ENCODE results near the gene ZNF438. TPM values are rescaled to one million over a fixed set of nuclear protein-coding genes. Genes with fewer than 3 reads are reported as not detected.
"Not testable (repeated sequence)": the region's sequence is repeated elsewhere in the genome, so short reads cannot be mapped to it uniquely, and the experiment has no call there.

Gene ZNF438
- total RNA-seq, 1 donor from 2014 or later = 6.8 TPM

- Histone ChIP-seq H3K9me3 (ENCODE audit: control insufficient read depth in 3 of 3, low read length in 3 of 3) (no peaks in the 10 kb centered on the region), H3K4me3 (ENCODE audit: low read length in 3 of 3) (no peak overlapping the region), H3K27ac (ENCODE audit: low read depth, low read length) (no peak overlapping the region), H3K9ac (ENCODE audit: low read depth in 1 of 3, low read length in 3 of 3) (no peak overlapping the region), H3K4me1 (ENCODE audit: control insufficient read depth in 3 of 3, insufficient read depth in 3 of 3, low read length in 3 of 3) (no peaks in the 10 kb centered on the region), H3K36me3 (ENCODE audit: control insufficient read depth in 3 of 3, insufficient read depth in 3 of 3, low read length in 3 of 3) (peaks cover 2 to 17% (median 6%) of the 10 kb centered on the region in 3 donors), H3K27me3 (ENCODE audit: control insufficient read depth in 3 of 3, insufficient read depth in 3 of 3, low read length in 3 of 3) (no peaks in the 10 kb centered on the region)
These were observed 101.7 kb downstream of the ZNF438 start for GRCh38 chr10:30929901-30930520.

GRCh38 chr10:30929311-30929729, 102.3 kb downstream of the ZNF438 start:
- H3K27me3 ChIP-seq (ENCODE audit: control insufficient read depth in 3 of 3, insufficient read depth in 3 of 3, low read length in 3 of 3); H3K27ac ChIP-seq (ENCODE audit: low read depth, low read length); H3K9me3 ChIP-seq (ENCODE audit: control insufficient read depth in 3 of 3, low read length in 3 of 3): not testable (repeated sequence)

GRCh38 chr10:30928742-30929141, 102.9 kb downstream of the ZNF438 start:
- H3K9me3 ChIP-seq (ENCODE audit: control insufficient read depth in 3 of 3, low read length in 3 of 3) = peaks cover 0 to 3% (median 0%) of the 10 kb centered on the region in 3 donors
- H3K9ac ChIP-seq (ENCODE audit: low read depth in 1 of 3, low read length in 3 of 3) = no peak overlapping the region
- H3K27me3 ChIP-seq (ENCODE audit: control insufficient read depth in 3 of 3, insufficient read depth in 3 of 3, low read length in 3 of 3) = no peaks in the 10 kb centered on the region
- H3K27ac ChIP-seq (ENCODE audit: low read depth, low read length) = no peak overlapping the region
- H3K4me1 ChIP-seq (ENCODE audit: control insufficient read depth in 3 of 3, insufficient read depth in 3 of 3, low read length in 3 of 3) = no peaks in the 10 kb centered on the region
- H3K4me3 ChIP-seq (ENCODE audit: low read length in 3 of 3) = no peak overlapping the region
- peaks cover 2 to 21% (median 10%) of the 10 kb centered on the region in 3 donors for H3K36me3 ChIP-seq (ENCODE audit: control insufficient read depth in 3 of 3, insufficient read depth in 3 of 3, low read length in 3 of 3)

More at GRCh38 chr10:30929311-30929729, 102.3 kb downstream of the ZNF438 start:
- H3K4me3 ChIP-seq (ENCODE audit: low read length in 3 of 3); H3K4me1 ChIP-seq (ENCODE audit: control insufficient read depth in 3 of 3, insufficient read depth in 3 of 3, low read length in 3 of 3); H3K9ac ChIP-seq (ENCODE audit: low read depth in 1 of 3, low read length in 3 of 3): not testable (repeated sequence)
- peaks cover 2 to 17% (median 6%) of the 10 kb centered on the region in 3 donors for H3K36me3 ChIP-seq (ENCODE audit: control insufficient read depth in 3 of 3, insufficient read depth in 3 of 3, low read length in 3 of 3)

GRCh38 chr10:30918651-30919050, 113.0 kb downstream of the ZNF438 start:
- no peak overlapping the region for H3K4me3 ChIP-seq (ENCODE audit: low read length in 3 of 3)
- no peak overlapping the region for H3K27ac ChIP-seq (ENCODE audit: low read depth, low read length)
- H3K4me1 ChIP-seq (ENCODE audit: control insufficient read depth in 3 of 3, insufficient read depth in 3 of 3, low read length in 3 of 3) = no peaks in the 10 kb centered on the region
- no peak overlapping the region for H3K9ac ChIP-seq (ENCODE audit: low read depth in 1 of 3, low read length in 3 of 3)
- peaks cover 0 to 3% (median 0%) of the 10 kb centered on the region in 3 donors for H3K36me3 ChIP-seq (ENCODE audit: control insufficient read depth in 3 of 3, insufficient read depth in 3 of 3, low read length in 3 of 3)
- H3K27me3 ChIP-seq (ENCODE audit: control insufficient read depth in 3 of 3, insufficient read depth in 3 of 3, low read length in 3 of 3) = no peaks in the 10 kb centered on the region
- H3K9me3 ChIP-seq (ENCODE audit: control insufficient read depth in 3 of 3, low read length in 3 of 3) = no peaks in the 10 kb centered on the region

- Histone ChIP-seq H3K36me3 (ENCODE audit: control insufficient read depth in 3 of 3, insufficient read depth in 3 of 3, low read length in 3 of 3) (peaks cover 0 to 3% (median 0%) of the 10 kb centered on the region in 3 donors), H3K27ac (ENCODE audit: low read depth, low read length) (no peak overlapping the region), H3K4me3 (ENCODE audit: low read length in 3 of 3) (no peak overlapping the region), H3K9me3 (ENCODE audit: control insufficient read depth in 3 of 3, low read length in 3 of 3) (no peaks in the 10 kb centered on the region), H3K9ac (ENCODE audit: low read depth in 1 of 3, low read length in 3 of 3) (no peak overlapping the region), H3K27me3 (ENCODE audit: control insufficient read depth in 3 of 3, insufficient read depth in 3 of 3, low read length in 3 of 3) (no peaks in the 10 kb centered on the region), H3K4me1 (ENCODE audit: control insufficient read depth in 3 of 3, insufficient read depth in 3 of 3, low read length in 3 of 3) (no peaks in the 10 kb centered on the region)
These were observed 113.9 kb downstream of the ZNF438 start for GRCh38 chr10:30917789-30918188.

GRCh38 chr10:30917067-30917466, 114.6 kb downstream of the ZNF438 start:
- Histone ChIP-seq H3K9ac (ENCODE audit: low read depth in 1 of 3, low read length in 3 of 3) (no peak overlapping the region), H3K4me1 (ENCODE audit: control insufficient read depth in 3 of 3, insufficient read depth in 3 of 3, low read length in 3 of 3) (peaks cover 0 to 6% (median 0%) of the 10 kb centered on the region in 3 donors), H3K4me3 (ENCODE audit: low read length in 3 of 3) (no peak overlapping the region), H3K36me3 (ENCODE audit: control insufficient read depth in 3 of 3, insufficient read depth in 3 of 3, low read length in 3 of 3) (peaks cover 0 to 3% (median 0%) of the 10 kb centered on the region in 3 donors), H3K27me3 (ENCODE audit: control insufficient read depth in 3 of 3, insufficient read depth in 3 of 3, low read length in 3 of 3) (no peaks in the 10 kb centered on the region), H3K27ac (ENCODE audit: low read depth, low read length) (no peak overlapping the region), H3K9me3 (ENCODE audit: control insufficient read depth in 3 of 3, low read length in 3 of 3) (no peaks in the 10 kb centered on the region)

DNA sequence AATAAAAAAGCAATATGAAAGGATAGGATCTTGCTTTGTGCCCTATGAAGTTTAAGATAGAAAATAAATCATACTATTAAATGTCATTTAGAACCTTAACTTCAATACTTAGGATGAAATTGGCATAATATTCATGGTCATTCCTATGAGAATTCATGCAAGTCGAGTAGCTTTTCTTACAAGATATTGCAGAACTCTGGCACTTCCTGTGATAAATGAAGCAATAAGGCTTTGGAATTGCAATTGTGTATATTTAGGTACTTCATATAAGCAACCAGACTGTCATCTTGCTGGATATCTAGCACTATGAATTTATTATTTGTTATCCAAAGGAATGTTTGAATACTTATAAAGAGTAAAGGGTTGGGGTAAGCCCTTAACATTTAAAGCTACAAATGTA, 116.5 kb downstream of the ZNF438 start:
- H3K9me3 ChIP-seq (ENCODE audit: control insufficient read depth in 3 of 3, low read length in 3 of 3) = no peaks in the 10 kb centered on the region
- no peaks in the 10 kb centered on the region for H3K27me3 ChIP-seq (ENCODE audit: control insufficient read depth in 3 of 3, insufficient read depth in 3 of 3, low read length in 3 of 3)
- H3K27ac ChIP-seq (ENCODE audit: low read depth, low read length) = no peak overlapping the region
- H3K9ac ChIP-seq (ENCODE audit: low read depth in 1 of 3, low read length in 3 of 3) = no peak overlapping the region
- H3K36me3 ChIP-seq (ENCODE audit: control insufficient read depth in 3 of 3, insufficient read depth in 3 of 3, low read length in 3 of 3) = peaks cover 0 to 3% (median 0%) of the 10 kb centered on the region in 3 donors
- no peak overlapping the region for H3K4me3 ChIP-seq (ENCODE audit: low read length in 3 of 3)
- H3K4me1 ChIP-seq (ENCODE audit: control insufficient read depth in 3 of 3, insufficient read depth in 3 of 3, low read length in 3 of 3) = peaks cover 0 to 6% (median 3%) of the 10 kb centered on the region in 3 donors

DNA sequence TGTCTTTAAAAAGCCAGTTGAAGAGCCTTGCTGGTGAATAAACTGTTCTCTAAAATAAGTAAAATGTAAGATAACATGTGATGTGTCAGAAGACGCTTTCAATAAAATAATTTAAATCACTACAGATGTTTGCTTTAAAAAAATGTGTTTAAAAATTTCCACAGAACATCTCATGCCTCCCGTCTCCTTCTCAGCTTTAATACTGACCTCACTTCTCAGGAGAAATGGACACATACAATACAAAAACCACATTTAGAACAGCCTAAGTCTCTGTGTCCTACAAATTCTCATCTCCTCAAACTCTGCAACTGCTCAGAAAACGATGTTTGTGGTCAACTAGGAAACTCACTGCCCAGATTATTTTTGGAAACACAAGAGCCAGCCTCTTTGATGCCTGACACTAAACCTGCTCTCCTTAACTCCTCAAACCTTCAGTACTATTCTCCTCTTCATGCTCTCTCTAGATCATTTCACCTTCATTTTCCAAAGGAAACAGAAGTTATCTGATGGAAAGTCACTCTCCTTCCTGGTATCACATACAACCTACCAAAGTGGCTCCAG, 120.3 kb downstream of the ZNF438 start:
- no peak overlapping the region for H3K4me3 ChIP-seq (ENCODE audit: low read length in 3 of 3)
- H3K4me1 ChIP-seq (ENCODE audit: control insufficient read depth in 3 of 3, insufficient read depth in 3 of 3, low read length in 3 of 3) = peaks cover 0 to 8% (median 3%) of the 10 kb centered on the region in 3 donors
- H3K27me3 ChIP-seq (ENCODE audit: control insufficient read depth in 3 of 3, insufficient read depth in 3 of 3, low read length in 3 of 3) = no peaks in the 10 kb centered on the region
- H3K27ac ChIP-seq (ENCODE audit: low read depth, low read length) = no peak overlapping the region
- no peak overlapping the region for H3K9ac ChIP-seq (ENCODE audit: low read depth in 1 of 3, low read length in 3 of 3)
- H3K9me3 ChIP-seq (ENCODE audit: control insufficient read depth in 3 of 3, low read length in 3 of 3) = no peaks in the 10 kb centered on the region
- peaks cover 0 to 14% (median 6%) of the 10 kb centered on the region in 3 donors for H3K36me3 ChIP-seq (ENCODE audit: control insufficient read depth in 3 of 3, insufficient read depth in 3 of 3, low read length in 3 of 3)

GRCh38 chr10:30903397-30904138, 128.1 kb downstream of the ZNF438 start:
- H3K36me3 ChIP-seq (ENCODE audit: control insufficient read depth in 3 of 3, insufficient read depth in 3 of 3, low read length in 3 of 3) = peaks cover 3 to 23% (median 12%) of the 10 kb centered on the region in 3 donors

More at GRCh38 chr10:30903397-30904138, 128.1 kb downstream of the ZNF438 start:
- no peak overlapping the region for H3K27ac ChIP-seq (ENCODE audit: low read depth, low read length)
- H3K27me3 ChIP-seq (ENCODE audit: control insufficient read depth in 3 of 3, insufficient read depth in 3 of 3, low read length in 3 of 3) = no peaks in the 10 kb centered on the region
- H3K9me3 ChIP-seq (ENCODE audit: control insufficient read depth in 3 of 3, low read length in 3 of 3) = no peaks in the 10 kb centered on the region
- no peaks in the 10 kb centered on the region for H3K4me1 ChIP-seq (ENCODE audit: control insufficient read depth in 3 of 3, insufficient read depth in 3 of 3, low read length in 3 of 3)
- H3K4me3 ChIP-seq (ENCODE audit: low read length in 3 of 3) = no peak overlapping the region
- H3K9ac ChIP-seq (ENCODE audit: low read depth in 1 of 3, low read length in 3 of 3) = no peak overlapping the region

Data from skeletal muscle tissue (tissue), 4 donors.